Kidney (tissue), 14 donors: ENCODE measurements around the gene BICC1. TPM values are rescaled to one million over a fixed set of nuclear protein-coding genes. Genes with fewer than 3 reads are reported as not detected.

Experiments used
- DNase-seq, 5 donors: peaks; one replicate each; pipeline ENCODE4 v3.0.0-alpha.2; 2013 to 2020
- FAIRE-seq: peaks from 2 replicates; lab custom pipeline; 2012; peaks lifted over from hg19 to GRCh38; lab: Jason Lieb, UNC
- H3K27ac ChIP-seq, 2 donors: one replicate each; pipeline ENCODE4 v1.7.0; 2013; ENCODE audit warnings: low read depth in 2 of 2, low read length in 2 of 2, inconsistent platforms in 1 of 2
- H3K27me3 ChIP-seq: one replicate; pipeline ENCODE4 v1.7.1; 2013; ENCODE audit warnings: low read length, inconsistent platforms; ENCODE audit not compliant: control insufficient read depth, insufficient read depth
- H3K36me3 ChIP-seq, 3 donors: one replicate each; pipeline versions ENCODE4 v1.7.0 to v1.7.1; 2013; ENCODE audit warnings: low read length in 3 of 3, control low read depth in 1 of 3, inconsistent platforms in 1 of 3; ENCODE audit not compliant: insufficient read depth in 3 of 3, control insufficient read depth in 2 of 3
- H3K4me1 ChIP-seq, 3 donors: one replicate each; pipeline versions ENCODE4 v1.7.0 to v1.7.1; 2013; ENCODE audit warnings: low read length in 3 of 3, inconsistent platforms in 1 of 3, low read depth in 1 of 3; ENCODE audit not compliant: control insufficient read depth in 2 of 3, insufficient read depth in 2 of 3
- H3K4me3 ChIP-seq, 3 donors: one replicate each; pipeline versions ENCODE4 v1.7.0 to v1.8.1; 2013; ENCODE audit warnings: low read length in 3 of 3, control low read depth in 1 of 3, inconsistent platforms in 1 of 3
- H3K9ac ChIP-seq, 3 donors: one replicate each; pipeline versions ENCODE4 v1.7.0 to v1.7.1; 2013; ENCODE audit warnings: low read length in 3 of 3, control low read depth in 1 of 3, inconsistent platforms in 1 of 3
- H3K9me3 ChIP-seq, 3 donors: one replicate each; pipeline versions ENCODE4 v1.7.0 to v1.7.1; 2013; ENCODE audit warnings: low read length in 3 of 3, control low read depth in 1 of 3, inconsistent platforms in 1 of 3; ENCODE audit not compliant: control insufficient read depth in 2 of 3, insufficient read depth in 1 of 3
- intact Hi-C: fragments of 100-400 bp; cut with DNase I; formaldehyde crosslinking; loops from one replicate; pipeline ENCODE4 v1.11.1; 2022
- polyA plus RNA-seq: library from polyadenylated mRNA; stranded (reverse); fragments of 350-450 nt; fragmentation: Illumina TruSeq; extraction: RNeasy Lipid Tissue Mini Kit (QIAGEN cat#74804); gene quantifications from one replicate; pipeline ENCODE4 v1.2.3, GENCODE V29; 2014; ENCODE audit warnings: low read depth, low replicate concordance; ENCODE audit not compliant: insufficient read depth
- total RNA-seq: library from RNA; stranded (reverse); fragmentation: NEBNext Ultra II Directional; extraction: Animal tissue kit (Norgen Biotek cat#: 25700); gene quantifications from one replicate; pipeline ENCODE4 v1.2.1, GENCODE V29; 2021
- TF ChIP-seq, protein P1 (sequence below): IDR thresholded peaks from 3 replicates; pipeline ENCODE4 v1.5.1; 2012; ENCODE audit warnings: mild to moderate bottlenecking, moderate library complexity, borderline replicate concordance; ENCODE audit not compliant: insufficient read depth; ENCODE audit errors: extremely low read depth
- donor health status: control.
- donor health status: control.
- donor health status: control.
- donor health status: control.
- donor health status: control.
- donor health status: DM: yes; HTN: yes; CAD: no.
- donor health status: Normal renal cell carcinoma (clear cell type).

BICC1 gene
- total and polyA plus RNA-seq, 2 donors from 2014 or later: 21.0 to 136 TPM

DNA sequence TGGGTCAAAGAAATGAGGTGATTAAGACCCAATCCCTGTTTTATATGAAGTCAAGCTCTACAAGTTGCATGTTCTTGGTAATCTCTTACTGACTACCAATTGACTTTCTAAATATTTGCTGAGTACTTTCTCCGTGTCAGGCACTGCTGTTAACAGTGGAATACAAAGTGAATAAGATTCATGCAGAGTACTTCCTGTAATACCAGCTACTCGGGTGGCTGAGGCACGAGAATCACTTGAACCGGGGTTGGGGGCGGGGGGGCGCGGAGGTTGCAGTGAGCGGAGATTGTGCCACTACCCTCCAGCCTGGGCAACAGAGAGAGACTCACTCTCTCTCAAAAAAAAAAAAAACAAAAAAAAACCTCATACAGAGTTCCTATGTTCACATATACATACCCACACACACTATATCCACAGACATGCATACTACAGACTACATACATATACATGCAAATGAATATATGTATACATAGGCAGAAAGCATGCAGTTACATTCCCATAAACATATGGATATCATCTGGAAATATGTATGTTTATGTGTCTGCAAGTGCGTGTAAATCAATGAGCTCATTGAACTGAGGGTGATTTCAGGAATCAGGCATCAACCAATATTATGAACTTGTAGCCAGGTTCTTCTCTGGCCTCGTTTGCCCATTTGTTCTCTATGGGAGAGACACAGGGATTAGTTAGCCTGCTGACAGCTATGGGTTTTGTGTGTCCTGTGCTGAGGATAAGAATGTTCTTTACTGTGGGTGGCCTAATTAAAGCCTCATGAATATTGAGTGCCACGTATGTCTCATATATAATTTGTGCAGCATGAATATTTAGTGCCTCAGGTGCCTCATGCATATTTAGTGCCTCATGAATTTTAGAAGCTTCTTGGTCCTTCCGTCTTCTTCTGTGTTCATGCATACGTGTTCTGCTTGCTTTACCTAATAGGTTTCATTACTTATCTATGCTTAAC lies 73.9 kb downstream of the BICC1 start:
- Histone ChIP-seq H3K36me3 (no peaks in the 10 kb centered on the region), H3K9ac (no peak overlapping the region), H3K27ac (no peak overlapping the region), H3K4me1 (peaks cover 0 to 14% (median 13%) of the 10 kb centered on the region in 3 donors), H3K9me3 (no peaks in the 10 kb centered on the region), H3K4me3 (no peak overlapping the region), H3K27me3 (no peaks in the 10 kb centered on the region)
- TF ChIP-seq, protein P1, sequence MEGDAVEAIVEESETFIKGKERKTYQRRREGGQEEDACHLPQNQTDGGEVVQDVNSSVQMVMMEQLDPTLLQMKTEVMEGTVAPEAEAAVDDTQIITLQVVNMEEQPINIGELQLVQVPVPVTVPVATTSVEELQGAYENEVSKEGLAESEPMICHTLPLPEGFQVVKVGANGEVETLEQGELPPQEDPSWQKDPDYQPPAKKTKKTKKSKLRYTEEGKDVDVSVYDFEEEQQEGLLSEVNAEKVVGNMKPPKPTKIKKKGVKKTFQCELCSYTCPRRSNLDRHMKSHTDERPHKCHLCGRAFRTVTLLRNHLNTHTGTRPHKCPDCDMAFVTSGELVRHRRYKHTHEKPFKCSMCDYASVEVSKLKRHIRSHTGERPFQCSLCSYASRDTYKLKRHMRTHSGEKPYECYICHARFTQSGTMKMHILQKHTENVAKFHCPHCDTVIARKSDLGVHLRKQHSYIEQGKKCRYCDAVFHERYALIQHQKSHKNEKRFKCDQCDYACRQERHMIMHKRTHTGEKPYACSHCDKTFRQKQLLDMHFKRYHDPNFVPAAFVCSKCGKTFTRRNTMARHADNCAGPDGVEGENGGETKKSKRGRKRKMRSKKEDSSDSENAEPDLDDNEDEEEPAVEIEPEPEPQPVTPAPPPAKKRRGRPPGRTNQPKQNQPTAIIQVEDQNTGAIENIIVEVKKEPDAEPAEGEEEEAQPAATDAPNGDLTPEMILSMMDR: no peak
- no peak for DNase-seq
- intact Hi-C loops: no loop called here
- FAIRE-seq: no peak

DNA sequence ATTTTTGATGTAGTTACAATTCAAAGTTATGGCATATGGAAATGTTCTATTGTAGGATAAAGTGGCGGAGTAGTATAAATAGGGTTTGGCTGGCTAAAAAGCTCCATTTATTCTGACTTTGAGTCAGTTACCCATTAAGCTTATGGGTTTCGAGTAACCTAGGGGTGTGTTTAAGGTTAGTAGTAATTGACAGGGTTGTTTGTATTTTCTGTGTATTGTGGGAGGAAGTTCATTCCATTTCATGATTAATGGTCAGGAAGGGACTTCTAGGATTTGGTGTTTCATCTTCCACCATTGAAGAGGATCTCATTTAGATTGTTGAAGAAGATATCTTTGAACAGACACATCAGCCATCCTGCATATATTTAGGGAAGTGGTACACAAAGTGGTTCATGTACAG lies 75.0 kb downstream of the BICC1 start:
- TF ChIP-seq, protein P1: no peak
- no peaks in the 10 kb centered on the region for H3K9me3 ChIP-seq
- no peak overlapping the region for H3K4me3 ChIP-seq
- peaks cover 0 to 14% (median 14%) of the 10 kb centered on the region in 3 donors for H3K4me1 ChIP-seq
- DNase-seq (no peak), FAIRE-seq (no peak)
- intact Hi-C loops: no loop called here
- H3K9ac ChIP-seq: no peak overlapping the region
- H3K27ac ChIP-seq: no peak overlapping the region
- H3K36me3 ChIP-seq: no peaks in the 10 kb centered on the region
- no peaks in the 10 kb centered on the region for H3K27me3 ChIP-seq

DNA sequence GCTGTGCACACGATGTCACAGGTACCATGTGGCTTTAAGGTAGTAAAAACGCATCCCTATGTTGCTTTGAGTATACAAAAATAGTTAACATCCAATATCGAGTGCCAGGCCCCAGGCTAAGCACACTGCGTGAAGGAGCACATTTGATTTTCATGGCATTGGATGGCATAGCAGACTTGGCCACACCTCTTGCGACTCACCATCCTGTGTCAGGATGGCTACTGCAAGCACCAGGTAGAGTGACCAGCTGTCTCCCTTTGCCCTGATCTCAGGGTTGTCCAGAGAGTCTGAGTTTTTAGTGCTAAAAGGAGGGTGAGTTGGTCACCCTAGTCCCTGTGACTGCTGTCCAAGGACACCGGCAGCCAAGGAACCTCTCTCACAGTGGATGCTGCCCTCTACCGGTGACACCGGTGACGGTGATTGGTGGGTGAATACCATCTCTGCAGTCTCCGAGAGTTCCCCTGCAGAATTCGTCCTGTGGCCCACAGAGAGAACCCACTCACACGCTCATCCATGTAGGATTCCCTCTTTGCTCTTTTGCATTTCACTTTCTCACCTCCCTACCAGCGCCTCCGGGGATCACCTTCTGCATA lies 76.1 kb downstream of the BICC1 start:
- Histone ChIP-seq H3K4me1 (peaks cover 0 to 14% (median 14%) of the 10 kb centered on the region in 3 donors), H3K27ac (no peak overlapping the region), H3K36me3 (peaks cover 0 to 3% (median 0%) of the 10 kb centered on the region in 3 donors), H3K9ac (no peak overlapping the region), H3K27me3 (no peaks in the 10 kb centered on the region), H3K9me3 (no peaks in the 10 kb centered on the region), H3K4me3 (no peak overlapping the region)
- DNase-seq (peak in 1 of 5 donors; percentile 52), FAIRE-seq (no peak)
- TF ChIP-seq, protein P1: peak; percentile 22
- intact Hi-C loops: no loop called here
